Stimulated activated CD8-positive, alpha-beta memory T cell treated with anti-CD3 and anti-CD28 coated beads, Interleukin-2, amount 100 ng/mL, for 48 hours (primary cell): ENCODE measurements around the gene OR10S1.
"Not testable (repeated sequence)": the region's sequence is repeated elsewhere in the genome, so short reads cannot be mapped to it uniquely, and the experiment has no call there.

ENCODE experiments used
- DNase-seq, 2 donors: peaks; one replicate each; pipeline ENCODE4 v3.0.0-alpha.2; 2020; ENCODE audit warnings: low read depth in 2 of 2

The OR10S1 gene, protein sequence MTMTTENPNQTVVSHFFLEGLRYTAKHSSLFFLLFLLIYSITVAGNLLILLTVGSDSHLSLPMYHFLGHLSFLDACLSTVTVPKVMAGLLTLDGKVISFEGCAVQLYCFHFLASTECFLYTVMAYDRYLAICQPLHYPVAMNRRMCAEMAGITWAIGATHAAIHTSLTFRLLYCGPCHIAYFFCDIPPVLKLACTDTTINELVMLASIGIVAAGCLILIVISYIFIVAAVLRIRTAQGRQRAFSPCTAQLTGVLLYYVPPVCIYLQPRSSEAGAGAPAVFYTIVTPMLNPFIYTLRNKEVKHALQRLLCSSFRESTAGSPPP

DNA sequence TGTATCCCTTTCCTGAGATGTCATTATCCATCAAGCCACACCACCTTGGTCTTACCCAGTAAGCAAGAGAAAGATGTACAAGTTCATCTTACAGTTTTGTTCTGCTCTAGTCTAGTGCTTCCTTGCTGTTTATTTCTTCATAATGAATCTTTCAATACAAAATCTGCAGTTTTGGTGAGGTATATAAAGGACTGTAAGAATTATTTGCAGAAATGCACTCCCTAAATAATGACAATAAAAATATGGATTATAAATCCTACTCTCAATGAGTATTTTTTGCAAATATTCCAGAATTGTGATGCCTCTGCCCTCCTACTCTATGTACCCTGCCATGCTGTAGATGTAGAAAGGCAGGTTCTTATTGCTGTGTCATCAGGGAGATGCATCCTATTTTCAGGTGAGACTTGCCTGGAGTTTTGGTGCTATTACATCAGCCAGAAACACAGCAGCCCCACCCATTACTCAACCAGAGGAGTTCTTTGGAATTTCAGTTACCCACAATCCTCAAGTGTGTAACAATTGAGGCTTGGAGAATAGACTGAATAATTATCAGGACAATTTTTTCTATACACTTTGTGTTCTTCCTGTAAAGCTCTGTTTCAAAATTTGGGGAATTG, at the start of gene OR10S1:
Gene OR10S1, minus strand, starts transcription at position 51 of the 617 bp plus-strand sequence. CDS start 117 bp downstream, outside the sequence.
- no peak for DNase-seq

DNA sequence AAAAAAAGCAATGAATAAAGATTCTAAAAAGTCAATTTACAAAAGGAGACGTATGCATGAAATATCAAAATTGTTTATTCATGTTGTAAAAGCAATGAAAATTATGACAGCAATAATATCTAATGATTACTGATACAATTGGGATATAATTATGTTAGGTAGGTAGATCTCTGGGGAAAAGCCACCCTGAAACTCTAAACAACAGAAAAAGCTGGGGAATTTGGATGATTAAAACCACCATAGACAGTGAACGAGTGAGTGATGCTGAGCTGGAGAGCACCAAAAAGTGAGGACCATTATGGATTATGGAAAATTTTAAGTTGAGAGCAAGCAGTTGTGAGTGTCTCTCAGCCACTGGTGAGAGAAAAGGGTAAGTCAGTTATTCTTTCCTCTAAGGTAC, 48.9 kb upstream of the OR10S1 start, which contains the start of gene OR10G8:
Gene OR10G8, plus strand, starts transcription at position 301 of the 400 bp plus-strand sequence. CDS start 2,825 bp downstream, outside the sequence.
- DNase-seq = no peak

DNA sequence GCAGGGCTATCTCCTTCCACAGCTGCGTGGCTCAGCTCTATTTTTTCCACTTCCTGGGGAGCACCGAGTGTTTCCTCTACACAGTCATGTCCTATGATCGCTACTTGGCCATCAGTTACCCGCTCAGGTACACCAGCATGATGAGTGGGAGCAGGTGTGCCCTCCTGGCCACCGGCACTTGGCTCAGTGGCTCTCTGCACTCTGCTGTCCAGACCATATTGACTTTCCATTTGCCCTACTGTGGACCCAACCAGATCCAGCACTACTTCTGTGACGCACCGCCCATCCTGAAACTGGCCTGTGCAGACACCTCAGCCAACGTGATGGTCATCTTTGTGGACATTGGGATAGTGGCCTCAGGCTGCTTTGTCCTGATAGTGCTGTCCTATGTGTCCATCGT, 38.3 kb upstream of the OR10S1 start:
- DNase-seq = not testable (repeated sequence)

DNA sequence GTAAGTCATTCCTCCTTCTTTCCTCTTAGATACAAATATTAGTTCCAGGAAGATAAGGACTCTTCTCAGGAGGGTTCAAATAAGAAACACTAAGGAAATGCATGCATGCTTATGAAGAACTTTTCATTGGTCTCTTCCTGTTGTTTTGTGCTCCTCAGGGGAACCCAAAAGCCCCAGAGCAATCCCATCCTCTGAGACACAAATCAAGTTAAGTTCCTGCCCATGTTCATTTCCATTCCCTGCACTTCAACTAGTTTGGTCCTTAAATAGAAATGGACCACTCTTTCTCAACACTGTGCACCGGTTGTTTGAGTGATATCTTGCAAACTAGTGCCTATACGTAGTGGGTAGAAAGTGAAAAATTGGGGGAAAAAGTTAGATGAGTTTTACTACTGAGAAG, 35.1 kb upstream of the OR10S1 start, which contains the start of gene OR10G4:
Gene OR10G4, plus strand, starts transcription at position 301 of the 400 bp plus-strand sequence. CDS start 2,578 bp downstream, outside the sequence.
- DNase-seq = no peak

DNA sequence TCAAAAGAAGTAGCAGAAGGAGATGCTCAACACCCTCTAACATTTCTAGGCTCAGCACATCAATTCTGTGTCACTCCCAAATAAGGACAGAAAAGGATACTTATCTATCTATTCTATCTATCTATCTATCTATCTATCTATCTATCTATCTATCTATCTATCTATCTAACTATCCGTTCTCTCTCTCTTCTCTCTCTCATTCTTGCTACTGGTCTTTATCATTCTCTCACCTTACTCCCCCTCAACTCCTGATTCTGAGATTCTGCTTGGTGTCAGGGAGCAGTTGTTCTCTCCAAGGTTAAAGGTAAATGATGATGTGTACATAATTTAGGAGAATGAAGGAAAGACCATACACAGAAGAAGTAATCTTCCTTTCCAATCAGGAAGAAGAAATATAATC, 17.5 kb upstream of the OR10S1 start, which contains the start of gene OR10G6:
Gene OR10G6, minus strand, starts transcription at position 43 of the 400 bp plus-strand sequence. Its CDS starts 0 bp downstream, at position 43.
- no peak for DNase-seq

DNA sequence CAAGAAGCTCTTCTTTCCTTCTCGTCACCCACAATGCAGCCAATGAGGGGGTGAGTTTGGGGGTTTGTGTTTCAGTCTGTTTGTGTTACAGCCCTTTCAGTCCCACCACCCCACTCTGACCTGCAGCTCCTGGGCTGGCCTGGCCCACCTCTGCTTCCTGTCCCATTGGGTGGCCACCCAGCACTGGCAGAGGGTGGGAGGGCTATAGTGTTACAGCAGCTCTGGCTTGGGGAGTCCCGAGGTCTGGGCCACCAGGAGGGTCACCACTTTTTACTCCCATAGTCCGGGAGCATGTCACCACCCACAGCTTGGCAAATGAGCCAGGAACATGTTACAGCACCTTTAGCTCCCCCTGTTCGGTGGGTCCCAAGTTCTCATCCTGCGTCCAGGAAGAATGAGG, 1.7 kb upstream of the OR10S1 start:
- no peak for DNase-seq

DNA sequence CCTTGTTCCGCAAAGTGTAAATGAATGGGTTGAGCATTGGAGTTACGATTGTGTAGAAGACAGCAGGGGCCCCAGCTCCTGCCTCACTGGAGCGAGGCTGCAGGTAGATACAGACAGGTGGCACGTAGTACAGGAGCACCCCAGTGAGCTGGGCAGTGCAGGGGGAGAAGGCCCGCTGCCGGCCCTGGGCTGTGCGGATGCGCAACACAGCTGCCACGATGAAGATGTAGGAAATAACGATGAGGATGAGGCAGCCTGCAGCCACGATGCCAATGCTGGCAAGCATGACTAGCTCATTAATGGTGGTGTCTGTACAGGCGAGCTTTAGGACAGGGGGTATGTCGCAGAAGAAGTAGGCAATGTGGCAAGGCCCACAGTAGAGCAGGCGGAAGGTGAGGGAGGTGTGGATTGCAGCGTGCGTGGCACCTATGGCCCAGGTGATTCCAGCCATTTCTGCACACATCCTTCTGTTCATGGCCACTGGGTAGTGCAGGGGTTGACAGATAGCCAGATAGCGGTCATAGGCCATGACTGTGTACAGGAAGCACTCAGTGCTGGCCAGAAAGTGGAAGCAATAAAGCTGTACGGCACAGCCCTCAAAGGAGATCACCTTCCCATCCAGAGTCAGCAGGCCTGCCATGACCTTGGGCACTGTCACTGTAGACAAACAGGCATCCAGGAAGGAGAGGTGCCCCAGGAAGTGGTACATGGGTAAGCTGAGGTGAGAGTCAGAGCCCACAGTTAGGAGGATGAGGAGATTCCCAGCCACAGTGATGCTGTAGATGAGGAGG, 616 bp downstream of the OR10S1 start:
- DNase-seq = no peak

DNA sequence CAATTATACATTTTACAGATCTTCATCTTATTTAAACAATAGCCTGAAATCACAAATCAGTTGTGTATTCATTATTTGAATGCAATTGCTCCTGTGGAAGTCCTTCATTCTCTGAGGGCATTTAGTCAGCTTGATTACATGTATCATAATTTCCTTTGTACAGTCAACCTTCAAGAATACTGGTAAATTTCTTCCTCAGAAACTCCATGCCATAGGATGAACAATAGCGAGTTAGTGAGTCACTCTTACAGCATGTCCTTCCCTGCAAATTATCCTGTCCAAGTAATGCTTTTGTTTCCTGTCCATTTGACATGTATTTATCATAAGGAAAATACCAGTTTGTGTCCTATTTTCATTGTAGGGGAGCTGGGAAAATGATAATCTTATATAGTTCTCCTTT, 3.8 kb downstream of the OR10S1 start:
- DNase-seq = no peak

DNA sequence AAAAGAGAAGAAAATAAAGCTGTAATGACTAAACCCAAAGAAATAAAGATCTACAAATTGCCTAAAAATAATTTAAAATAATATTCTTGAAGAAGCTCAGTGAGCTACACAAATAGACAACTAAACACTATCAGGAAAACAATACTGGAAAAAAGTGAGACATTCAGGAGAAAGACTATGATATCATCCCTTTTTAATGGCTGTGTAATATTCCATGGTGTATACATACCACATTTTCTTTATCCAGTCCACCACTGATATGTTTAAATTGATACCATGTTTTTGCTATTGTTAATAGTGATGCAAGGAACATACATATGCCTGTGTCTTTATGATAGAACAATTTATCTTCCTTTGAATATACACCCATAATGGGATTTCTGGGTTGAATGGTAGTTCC, 20.8 kb downstream of the OR10S1 start:
- DNase-seq = no peak

DNA sequence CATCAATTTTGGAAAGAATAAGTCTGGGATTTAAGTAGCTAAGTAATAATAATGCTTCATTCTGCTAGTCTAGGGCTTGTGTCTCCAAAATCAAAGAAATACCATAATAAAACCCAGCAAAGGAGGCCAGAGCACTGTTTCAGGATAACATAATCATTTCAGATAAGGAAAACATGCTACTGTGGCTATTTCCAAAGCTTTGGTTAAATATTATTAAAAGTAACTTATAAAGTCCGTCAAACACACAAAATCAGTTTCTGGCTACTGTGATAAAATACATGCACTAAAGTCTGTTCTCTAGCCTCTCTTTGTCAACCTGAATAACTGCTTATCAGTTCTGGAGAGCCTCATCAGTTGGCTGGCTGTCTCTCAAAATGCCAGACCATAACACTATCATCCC, 32.4 kb downstream of the OR10S1 start:
- no peak for DNase-seq

DNA sequence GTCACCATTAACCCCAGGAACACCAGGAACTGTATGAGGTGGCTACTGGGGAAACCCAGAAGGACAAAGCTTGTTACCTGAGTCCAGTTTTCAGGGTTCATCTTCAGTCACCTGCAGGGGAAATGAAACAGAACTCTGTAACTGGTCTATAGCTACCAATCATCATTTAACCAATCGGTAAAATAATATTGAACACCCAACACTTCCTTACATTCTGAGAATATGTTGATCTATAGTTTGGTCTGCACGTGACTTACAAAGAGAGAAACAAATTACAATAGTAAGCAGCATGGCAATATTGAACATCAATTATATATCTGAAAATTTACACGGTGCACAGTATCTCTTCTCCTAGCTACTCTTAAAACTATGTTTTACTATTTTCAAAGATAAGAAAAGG, 33.8 kb downstream of the OR10S1 start, which contains the start of gene OR6T1:
Gene OR6T1, minus strand, starts transcription at position 101 of the 400 bp plus-strand sequence. Its CDS starts 0 bp downstream, at position 101.
- no peak for DNase-seq

DNA sequence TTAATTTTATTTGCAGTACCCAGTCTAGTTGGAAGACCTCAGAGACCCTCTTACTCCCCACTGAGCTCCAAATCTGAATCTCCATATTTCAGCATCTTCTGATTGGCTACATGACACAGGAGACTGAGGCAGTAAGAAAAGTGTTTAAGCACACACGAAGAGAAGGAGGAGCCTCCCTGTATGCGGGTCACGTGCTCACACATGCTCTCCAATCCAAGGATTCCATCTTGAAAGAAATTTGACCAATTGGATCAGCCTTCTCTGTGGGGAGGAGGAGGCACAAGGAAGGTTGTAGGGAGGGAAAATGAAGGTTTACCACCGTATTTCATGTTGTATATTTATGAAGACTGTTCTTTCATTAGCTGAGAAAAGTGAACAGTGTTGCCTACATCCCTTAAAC, 35.2 kb downstream of the OR10S1 start:
- DNase-seq = no peak

DNA sequence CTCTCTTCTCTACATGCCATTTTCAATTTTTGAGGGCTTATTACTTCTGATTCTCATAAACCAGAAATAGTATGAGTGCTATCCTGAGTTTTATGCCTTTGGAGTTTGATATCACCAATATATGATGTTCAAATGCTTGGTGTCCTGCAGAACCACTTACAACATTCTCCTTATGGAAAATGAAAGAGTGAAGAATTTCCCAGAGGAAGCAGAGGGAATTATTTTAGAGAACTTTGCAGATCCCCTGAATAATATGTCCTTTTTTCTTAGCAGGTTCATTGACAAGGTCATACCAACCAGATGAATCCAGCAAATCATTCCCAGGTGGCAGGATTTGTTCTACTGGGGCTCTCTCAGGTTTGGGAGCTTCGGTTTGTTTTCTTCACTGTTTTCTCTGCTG, 38.3 kb downstream of the OR10S1 start, which contains the start of gene OR4D5:
Gene OR4D5, plus strand, starts transcription at position 301 of the 400 bp plus-strand sequence. Its CDS starts 0 bp downstream, at position 301.
- DNase-seq = no peak
